ENCODE data around the gene CDC34. TPM values are rescaled to one million over a fixed set of nuclear protein-coding genes. Genes with fewer than 3 reads are reported as not detected.
A peak's percentile ranks its signal among the peaks of the same experiment; 100 is the strongest.

The CDC34 gene
- total RNA-seq, 1 donor from 2014 or later = 96.5 TPM

DNA sequence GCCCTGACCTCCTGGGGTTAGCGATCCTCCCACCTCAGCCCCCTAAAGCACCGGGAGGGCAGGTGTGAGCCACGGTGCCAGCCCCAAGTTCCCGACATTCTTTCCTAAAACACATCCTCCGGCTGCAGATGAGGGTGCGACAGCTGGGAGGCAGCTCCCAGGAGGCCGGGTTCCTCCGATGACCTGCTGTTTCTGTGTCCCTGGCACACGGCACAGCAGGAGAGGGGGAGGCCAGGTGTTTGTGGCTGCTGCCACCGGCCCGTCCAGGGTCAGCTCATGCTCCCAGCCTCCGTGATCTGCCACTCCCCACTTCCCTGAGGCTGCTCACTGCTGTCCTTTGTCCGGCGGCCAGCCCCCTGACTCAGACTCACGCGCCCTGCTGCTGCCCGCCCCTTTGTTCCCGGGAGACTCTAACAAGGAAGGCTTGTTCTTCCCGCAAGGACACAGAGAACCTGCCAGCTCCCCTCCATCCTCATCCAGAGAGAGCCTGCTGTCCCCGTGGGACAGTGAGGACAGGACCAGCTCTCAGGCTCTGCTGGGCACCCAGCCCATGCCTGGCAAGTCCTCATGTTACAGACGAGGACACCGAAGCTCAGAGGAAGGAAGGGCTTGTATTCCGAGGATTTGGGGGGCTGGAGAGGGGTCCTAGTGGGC lies 45.9 kb upstream of the CDC34 start:
- TF ChIP-seq, protein P1, sequence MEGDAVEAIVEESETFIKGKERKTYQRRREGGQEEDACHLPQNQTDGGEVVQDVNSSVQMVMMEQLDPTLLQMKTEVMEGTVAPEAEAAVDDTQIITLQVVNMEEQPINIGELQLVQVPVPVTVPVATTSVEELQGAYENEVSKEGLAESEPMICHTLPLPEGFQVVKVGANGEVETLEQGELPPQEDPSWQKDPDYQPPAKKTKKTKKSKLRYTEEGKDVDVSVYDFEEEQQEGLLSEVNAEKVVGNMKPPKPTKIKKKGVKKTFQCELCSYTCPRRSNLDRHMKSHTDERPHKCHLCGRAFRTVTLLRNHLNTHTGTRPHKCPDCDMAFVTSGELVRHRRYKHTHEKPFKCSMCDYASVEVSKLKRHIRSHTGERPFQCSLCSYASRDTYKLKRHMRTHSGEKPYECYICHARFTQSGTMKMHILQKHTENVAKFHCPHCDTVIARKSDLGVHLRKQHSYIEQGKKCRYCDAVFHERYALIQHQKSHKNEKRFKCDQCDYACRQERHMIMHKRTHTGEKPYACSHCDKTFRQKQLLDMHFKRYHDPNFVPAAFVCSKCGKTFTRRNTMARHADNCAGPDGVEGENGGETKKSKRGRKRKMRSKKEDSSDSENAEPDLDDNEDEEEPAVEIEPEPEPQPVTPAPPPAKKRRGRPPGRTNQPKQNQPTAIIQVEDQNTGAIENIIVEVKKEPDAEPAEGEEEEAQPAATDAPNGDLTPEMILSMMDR (IDR thresholded peaks at IDR 0.05; ENCODE audit: borderline replicate concordance) = no peak
- H3K4me1 ChIP-seq = peaks cover 32% of the 10 kb centered on the region
- H3K27ac ChIP-seq (replicated peaks) = no peak overlapping the region
- H3K36me3 ChIP-seq = no peaks in the 10 kb centered on the region
- H3K9me3 ChIP-seq (replicated peaks) = no peaks in the 10 kb centered on the region
- intact Hi-C loops (cut with micrococcal nuclease) = no loop called here
- DNase-seq = peak; percentile 48
- H3K27me3 ChIP-seq (ENCODE audit: low read depth) = peaks cover 38% of the 10 kb centered on the region
- no peak overlapping the region for H3K4me3 ChIP-seq

DNA sequence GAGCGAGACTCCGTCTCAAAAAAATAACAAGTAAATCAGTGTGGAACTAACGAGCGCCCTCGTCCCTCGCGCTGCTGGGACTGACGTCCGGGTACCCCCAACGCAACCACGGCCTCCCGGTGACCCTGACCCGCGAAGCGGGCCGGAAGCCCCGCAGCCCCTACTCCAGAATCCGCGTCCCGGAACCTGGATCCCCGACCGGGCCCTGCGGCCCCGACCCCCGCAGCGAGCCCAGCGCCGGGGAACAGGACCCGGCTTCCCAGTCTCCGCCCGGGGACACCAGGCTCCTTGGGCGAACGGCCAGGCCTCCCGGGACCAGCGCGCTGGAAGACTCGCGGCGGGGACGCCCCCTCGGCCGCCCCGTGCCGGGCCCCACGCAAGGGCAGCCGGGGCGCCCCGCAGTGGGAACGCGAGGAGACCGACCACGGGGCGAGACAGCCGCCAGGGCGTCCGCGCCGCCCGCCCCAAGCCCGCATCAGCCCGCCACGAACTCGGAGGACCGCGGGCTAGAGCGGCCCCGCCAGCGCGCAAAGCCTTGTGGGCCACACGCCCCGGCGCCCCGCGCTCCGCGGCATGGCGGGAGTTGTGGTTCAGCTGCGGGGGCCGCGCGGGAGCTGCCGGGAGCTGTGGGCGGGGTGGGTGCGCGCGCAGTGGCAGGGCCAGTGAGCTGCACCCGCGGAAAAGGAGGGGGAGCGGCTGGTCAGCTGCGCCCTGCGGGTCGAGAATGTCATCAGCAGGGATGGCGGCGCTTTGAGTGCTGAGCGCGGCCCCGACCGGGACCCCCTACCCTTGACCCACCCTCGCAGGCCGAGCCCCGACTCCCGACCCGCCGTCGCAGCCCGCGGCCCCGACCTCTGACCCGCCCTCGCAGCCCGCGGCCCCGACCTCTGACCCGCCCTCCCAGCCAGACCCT lies 42.8 kb upstream of the CDC34 start:
- peaks cover 32% of the 10 kb centered on the region for H3K4me1 ChIP-seq
- peak; percentile 99 for DNase-seq
- H3K36me3 ChIP-seq = no peaks in the 10 kb centered on the region
- no peaks in the 10 kb centered on the region for H3K9me3 ChIP-seq (replicated peaks)
- H3K27ac ChIP-seq (replicated peaks) = peak overlapping the region; percentile 99
- TF ChIP-seq, protein P1 (IDR thresholded peaks at IDR 0.05; ENCODE audit: borderline replicate concordance) = no peak
- intact Hi-C loops (cut with micrococcal nuclease) = no loop called here
- peak overlapping the region; percentile 97 for H3K4me3 ChIP-seq
- H3K27me3 ChIP-seq (ENCODE audit: low read depth) = peaks cover 29% of the 10 kb centered on the region

DNA sequence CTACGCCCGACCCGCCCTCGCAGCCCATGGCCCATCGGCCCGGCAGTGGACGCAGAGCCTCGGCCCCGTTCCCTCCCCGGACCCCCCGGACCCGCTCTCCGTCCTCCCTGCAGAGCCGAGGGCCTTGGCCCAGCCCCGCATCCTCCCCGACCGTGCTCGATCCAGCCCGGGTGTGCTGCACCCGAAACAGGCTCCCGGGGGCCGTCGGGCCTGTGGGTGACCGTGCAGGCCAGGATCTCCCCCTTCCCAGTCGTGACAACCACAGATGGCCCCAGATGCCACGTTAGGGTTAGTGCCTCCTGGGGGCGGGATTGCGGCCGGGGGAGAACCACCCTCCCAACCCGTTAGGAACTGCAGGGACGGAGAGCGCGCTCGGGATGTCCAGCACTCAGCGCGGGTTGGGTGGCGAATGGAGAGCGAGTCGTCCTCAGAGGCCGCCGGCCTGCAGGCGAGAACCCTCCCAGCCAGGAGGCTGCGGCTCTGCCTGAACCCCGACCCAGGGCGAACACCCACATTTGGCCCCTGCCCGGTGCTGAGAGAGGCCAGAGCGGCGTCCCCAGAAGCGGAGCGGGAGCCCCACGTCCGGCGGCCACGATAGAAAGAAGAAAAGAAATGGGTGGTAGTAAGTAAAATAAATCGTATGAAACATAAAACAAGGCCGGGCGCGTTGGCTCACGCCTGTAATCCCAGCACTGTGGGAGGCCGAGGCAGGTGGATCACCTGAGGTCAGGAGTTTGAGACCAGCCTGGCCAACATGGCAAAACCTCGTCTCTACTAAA lies 42.0 kb upstream of the CDC34 start:
- H3K4me1 ChIP-seq = peaks cover 38% of the 10 kb centered on the region
- peaks cover 20% of the 10 kb centered on the region for H3K27me3 ChIP-seq (ENCODE audit: low read depth)
- intact Hi-C loops (cut with micrococcal nuclease) = no loop called here
- peak overlapping the region; percentile 99 for H3K27ac ChIP-seq (replicated peaks)
- DNase-seq = no peak
- peak overlapping the region; percentile 97 for H3K4me3 ChIP-seq
- no peaks in the 10 kb centered on the region for H3K9me3 ChIP-seq (replicated peaks)
- H3K36me3 ChIP-seq = no peaks in the 10 kb centered on the region
- TF ChIP-seq, protein P1 (IDR thresholded peaks at IDR 0.05; ENCODE audit: borderline replicate concordance) = no peak

DNA sequence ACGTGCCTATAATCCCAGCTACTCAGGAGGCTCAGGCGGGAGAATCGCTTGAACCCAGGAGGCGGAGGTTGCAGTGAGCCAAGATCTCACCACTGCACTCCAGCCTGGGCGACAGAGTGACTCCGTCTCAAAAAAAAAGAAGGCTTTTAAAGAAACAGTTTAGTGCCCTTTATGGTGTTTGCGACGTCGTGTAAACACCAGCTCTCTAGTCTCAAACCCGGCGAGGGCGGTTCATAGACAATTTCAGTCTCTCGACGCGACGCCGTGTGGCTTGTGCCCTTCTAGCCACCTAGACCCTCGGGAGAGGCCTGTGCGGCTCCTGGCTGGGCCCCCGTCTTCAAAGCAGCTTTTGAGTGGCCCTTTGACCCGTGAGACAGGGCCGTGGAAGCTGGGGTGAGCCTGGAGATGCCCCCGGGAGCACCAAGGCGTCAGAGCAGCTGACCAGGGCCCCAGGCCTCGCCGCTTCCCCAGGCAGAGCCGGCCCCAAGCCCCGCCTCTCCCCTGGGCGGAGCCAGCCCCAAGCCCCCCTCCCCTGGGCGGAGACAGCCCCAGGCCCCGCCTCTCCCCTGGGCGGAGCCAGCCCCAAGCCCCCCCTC lies 40.3 kb upstream of the CDC34 start:
- no peak for DNase-seq

More for the DNA sequence above, 40.3 kb upstream of the CDC34 start:
- Histone ChIP-seq H3K9me3 (replicated peaks) (no peaks in the 10 kb centered on the region), H3K4me3 (no peak overlapping the region), H3K27ac (replicated peaks) (no peak overlapping the region), H3K27me3 (ENCODE audit: low read depth) (peaks cover 13% of the 10 kb centered on the region), H3K36me3 (no peaks in the 10 kb centered on the region), H3K4me1 (peaks cover 38% of the 10 kb centered on the region)
- TF ChIP-seq, protein P1 (IDR thresholded peaks at IDR 0.05; ENCODE audit: borderline replicate concordance) = no peak
- intact Hi-C loops (cut with micrococcal nuclease) = no loop called here
